ENCODE data around the gene PSMB2.

Gene PSMB2

DNA sequence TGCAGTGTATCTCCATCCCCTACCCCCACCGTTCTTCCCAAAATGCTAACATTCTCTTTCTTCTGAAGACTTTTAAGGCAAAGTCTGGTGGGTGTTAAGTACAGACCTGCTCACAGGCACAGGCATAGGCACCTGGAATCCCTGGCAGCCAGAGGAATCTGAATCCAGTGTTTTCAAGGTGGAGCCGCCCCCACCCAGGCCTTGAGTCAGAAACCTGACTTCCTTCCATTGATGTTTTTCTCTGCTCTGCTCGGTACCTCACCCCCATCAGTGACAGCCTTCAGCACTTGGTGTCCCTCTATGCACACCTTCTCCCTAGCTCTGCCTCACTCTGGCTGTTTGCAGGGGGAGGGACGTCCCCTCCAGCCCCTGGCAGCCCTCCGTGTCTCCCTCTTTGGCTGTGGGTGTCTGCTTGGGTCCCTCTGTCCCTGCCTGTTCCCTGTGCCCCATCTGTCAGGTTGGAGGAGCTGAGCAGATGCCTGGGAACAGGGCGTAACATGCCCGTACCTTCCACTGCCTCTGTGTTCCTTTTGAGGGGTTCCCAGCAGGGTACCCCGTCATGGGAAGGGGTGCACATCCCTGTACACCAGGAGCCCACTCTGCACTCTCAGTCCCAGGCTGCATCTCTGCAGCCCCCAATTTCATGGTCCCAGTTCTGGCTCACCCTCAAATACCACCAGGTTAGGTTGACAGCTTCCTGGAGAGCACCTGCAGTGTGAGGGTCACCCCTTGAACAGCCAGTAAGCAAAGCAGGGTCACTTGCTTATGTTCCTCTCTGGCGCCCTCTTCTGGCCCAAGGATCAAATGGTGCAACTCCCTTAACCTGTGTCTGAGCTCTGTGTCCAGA, 77.1 kb downstream of the PSMB2 start:
- peak; percentile 57 for DNase-seq (ENCODE audit: extremely low read depth, low read depth)

DNA sequence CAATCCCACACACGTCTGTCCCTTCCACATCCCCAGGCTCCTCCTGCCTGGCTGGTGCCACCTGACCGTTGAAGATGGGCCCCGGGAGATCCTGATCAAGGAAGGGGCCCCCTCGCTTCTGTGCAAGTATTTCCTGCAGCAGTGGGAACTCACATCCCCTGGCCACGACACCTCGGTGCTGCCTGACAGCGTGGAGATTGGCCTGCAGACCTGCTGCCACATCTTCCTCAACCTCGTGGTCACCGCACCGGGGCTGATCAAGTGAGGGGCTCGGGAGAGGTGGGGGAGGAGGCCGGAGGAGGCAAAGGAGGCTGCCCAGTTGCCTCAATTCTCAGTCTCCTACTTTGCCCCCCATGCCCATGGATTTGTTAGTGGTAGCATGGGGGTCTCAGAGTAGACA, 78.2 kb downstream of the PSMB2 start:
- no peak for DNase-seq (ENCODE audit: extremely low read depth, low read depth)
- TF ChIP-seq, protein P1, sequence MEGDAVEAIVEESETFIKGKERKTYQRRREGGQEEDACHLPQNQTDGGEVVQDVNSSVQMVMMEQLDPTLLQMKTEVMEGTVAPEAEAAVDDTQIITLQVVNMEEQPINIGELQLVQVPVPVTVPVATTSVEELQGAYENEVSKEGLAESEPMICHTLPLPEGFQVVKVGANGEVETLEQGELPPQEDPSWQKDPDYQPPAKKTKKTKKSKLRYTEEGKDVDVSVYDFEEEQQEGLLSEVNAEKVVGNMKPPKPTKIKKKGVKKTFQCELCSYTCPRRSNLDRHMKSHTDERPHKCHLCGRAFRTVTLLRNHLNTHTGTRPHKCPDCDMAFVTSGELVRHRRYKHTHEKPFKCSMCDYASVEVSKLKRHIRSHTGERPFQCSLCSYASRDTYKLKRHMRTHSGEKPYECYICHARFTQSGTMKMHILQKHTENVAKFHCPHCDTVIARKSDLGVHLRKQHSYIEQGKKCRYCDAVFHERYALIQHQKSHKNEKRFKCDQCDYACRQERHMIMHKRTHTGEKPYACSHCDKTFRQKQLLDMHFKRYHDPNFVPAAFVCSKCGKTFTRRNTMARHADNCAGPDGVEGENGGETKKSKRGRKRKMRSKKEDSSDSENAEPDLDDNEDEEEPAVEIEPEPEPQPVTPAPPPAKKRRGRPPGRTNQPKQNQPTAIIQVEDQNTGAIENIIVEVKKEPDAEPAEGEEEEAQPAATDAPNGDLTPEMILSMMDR (IDR thresholded peaks at IDR 0.05; ENCODE audit: low read depth, low read length), result no peak

More for the DNA sequence above, 77.1 kb downstream of the PSMB2 start:
- TF ChIP-seq, protein P1 (IDR thresholded peaks at IDR 0.05; ENCODE audit: low read depth, low read length), result peak; percentile 84

DNA sequence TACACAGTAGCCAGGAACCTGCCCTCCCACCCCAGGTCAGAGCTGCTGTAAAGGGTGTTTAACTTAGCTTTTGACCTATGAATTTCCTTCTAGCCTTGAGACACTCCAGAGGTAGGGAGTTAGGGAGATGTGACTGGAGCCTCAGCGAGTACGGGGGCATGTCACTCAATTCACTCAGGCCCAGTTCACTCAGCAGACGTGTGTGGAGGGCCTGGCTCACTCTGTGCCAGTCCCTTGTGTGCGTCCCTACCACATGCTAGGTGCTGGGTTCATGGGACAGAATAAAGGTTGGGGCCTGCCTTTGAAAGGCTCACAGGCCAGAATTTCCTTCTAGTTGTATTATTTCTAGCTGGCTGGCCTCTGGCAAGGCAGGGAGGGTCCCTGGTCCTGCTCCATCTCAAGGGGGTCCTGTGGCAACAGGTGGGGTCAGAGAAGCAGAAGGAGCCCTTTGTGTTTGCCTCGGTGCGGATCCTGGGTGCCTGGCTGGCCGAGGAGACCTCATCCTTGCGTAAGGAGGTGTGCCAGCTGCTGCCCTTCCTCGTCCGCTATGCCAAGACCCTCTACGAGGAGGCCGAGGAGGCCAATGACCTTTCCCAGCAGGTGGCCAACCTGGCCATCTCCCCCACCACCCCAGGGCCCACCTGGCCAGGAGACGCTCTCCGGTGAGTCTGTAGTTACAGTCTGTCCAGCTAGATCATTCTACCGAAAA, 79.2 kb downstream of the PSMB2 start:
- TF ChIP-seq, protein P1 (IDR thresholded peaks at IDR 0.05; ENCODE audit: low read depth, low read length), result no peak
- DNase-seq (ENCODE audit: extremely low read depth, low read depth), result no peak

DNA sequence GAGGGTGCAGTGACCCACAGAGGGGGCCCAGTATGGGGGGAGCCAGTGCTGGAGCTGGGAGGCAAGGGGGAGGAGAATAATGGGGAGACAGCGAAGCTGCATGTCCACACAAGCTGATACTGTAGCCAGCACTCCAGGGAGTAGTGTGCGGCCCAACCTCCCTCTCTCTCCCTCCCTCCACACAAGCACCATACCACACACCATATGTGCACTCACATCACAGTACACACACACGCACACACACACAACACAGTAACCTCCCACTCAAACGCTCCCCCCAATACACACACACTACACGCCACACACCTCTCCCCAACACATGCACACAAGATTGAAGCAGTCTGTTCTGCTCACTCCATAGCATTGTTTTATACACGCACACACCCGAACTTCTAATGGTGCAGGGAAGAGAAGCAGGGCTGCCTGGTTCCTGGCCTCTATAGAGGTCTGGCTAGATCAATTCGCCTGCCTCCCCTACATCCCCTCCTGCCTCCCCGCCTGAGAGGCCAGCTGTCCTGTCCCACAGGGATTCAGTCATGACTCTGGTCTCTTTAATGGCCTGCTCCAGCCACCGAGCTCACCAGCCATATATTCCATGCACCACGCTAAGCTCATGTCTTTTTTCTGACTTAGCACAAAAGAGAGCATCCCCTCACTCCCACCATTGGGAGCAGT, 79.9 kb downstream of the PSMB2 start:
- DNase-seq (ENCODE audit: extremely low read depth, low read depth), result no peak
- TF ChIP-seq, protein P1 (IDR thresholded peaks at IDR 0.05; ENCODE audit: low read depth, low read length), result no peak

DNA sequence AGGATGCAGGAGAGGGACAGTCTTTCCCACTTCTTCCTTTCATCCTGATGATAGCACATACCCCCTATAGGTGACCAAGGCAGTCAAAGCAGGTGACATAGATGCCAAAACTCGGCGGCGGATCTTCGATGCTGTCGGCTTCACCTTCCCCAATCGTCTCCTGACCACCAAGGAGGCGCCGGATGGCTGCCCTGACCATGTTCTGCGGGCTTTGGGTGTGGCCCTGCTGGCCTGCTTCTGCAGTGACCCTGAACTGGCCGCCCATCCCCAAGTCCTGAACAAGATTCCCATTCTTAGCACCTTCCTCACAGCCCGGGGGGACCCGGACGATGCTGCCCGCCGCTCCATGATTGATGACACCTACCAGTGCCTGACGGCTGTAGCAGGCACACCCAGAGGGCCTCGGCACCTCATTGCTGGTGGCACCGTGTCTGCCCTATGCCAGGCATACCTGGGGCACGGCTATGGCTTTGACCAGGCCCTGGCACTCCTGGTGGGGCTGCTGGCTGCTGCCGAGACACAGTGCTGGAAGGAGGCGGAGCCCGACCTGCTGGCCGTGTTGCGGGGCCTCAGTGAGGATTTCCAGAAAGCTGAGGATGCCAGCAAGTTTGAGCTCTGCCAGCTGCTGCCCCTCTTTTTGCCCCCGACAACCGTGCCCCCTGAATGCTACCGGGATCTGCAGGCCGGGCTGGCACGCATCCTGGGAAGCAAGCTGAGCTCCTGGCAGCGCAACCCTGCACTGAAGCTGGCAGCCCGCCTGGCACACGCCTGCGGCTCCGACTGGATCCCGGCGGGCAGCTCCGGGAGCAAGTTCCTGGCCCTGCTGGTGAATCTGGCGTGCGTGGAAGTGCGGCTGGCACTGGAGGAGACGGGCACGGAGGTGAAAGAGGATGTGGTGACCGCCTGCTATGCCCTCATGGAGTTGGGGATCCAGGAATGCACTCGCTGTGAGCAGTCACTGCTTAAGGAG, 80.8 kb downstream of the PSMB2 start:
- no peak for DNase-seq (ENCODE audit: extremely low read depth, low read depth)
- TF ChIP-seq, protein P1 (IDR thresholded peaks at IDR 0.05; ENCODE audit: low read depth, low read length), result no peak

DNA sequence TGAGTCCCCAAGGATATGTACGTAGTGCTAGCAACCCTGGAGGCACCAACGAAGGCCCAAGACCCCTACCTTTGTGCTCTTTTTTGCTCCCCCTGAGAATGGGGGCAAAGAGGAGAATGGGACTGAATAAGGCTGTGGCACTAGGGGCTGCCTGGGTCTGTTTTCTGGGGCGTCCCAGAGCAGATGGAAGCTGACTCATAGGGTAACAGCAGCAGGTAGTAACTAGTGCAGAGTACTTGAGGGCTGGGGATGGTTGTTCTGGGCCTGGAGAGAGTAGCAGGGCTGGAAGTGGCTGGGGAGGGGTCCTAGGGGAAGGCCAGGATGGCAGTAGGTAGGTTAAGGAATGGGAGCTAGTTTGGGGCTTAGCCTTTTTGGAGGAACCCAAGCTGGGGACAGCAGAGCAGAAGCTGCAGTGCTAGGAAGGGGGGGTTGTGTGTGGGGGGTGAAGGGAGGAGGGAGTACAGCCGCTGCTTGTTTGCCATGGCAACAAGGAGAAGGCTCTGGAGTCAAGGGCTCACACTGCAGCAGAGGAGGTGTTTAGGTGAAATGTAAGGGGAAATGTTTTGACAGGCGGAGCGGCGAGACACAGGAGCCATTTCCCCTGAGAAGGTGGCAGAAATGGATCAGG, 81.9 kb downstream of the PSMB2 start:
- no peak for DNase-seq (ENCODE audit: extremely low read depth, low read depth)
- TF ChIP-seq, protein P1 (IDR thresholded peaks at IDR 0.05; ENCODE audit: low read depth, low read length), result no peak

Data from AG09319 (cell line).